ENCODE measurements around the gene R3HDML.

DNA sequence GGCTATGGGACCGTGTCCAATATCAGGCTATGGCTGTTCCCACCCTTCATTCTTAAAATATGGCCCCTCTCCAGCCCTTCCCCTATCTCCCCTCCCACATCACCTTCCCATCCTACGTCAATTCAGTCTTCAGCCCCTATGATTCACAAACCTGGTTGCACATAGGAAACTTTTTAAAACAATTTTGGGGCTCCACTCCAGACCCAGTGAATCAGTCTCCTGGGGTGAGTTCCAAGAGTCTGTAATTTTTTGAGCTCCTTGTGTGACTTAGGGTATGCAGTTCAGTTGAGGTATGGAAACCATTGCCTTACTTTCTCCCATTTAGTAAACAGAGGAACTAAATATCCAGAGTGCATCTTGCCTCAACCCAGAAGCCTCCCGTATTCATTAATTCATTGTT lies 24.2 kb downstream of the R3HDML start:
- TF ChIP-seq ZNF274 (IDR thresholded peaks at IDR 0.05; ENCODE audit: low read depth, low read length) (no peak), SUZ12 (IDR thresholded peaks at IDR 0.05; ENCODE audit: extremely low read depth, insufficient read depth, insufficient read length) (no peak)
